Measurements from ENCODE around the gene SLC27A5. TPM values are rescaled to one million over a fixed set of nuclear protein-coding genes. Genes with fewer than 3 reads are reported as not detected.

The SLC27A5 gene
- total and polyA plus RNA-seq, 2 experiments from 2014 or later, result 16.2 to 35.5 TPM

GRCh38 chr19:58522709-58523108 is 10.9 kb upstream of the SLC27A5 start:
- peaks cover 28% of the 10 kb centered on the region for H3F3A ChIP-seq (replicated peaks; ENCODE audit: low read depth)
- no peaks in the 10 kb centered on the region; the same call in 2 of the 3 replicates for H3K9me3 Mint-ChIP-seq
- 0 out of 2 replicates have a peak overlapping the region, but pooled peaks have one; percentile 52 for H2AFZ ChIP-seq
- H3K27ac Mint-ChIP-seq, result no peak overlapping the region
- no peak overlapping the region for H3K4me2 ChIP-seq
- H3K4me1 Mint-ChIP-seq, result peaks cover 40% of the 10 kb centered on the region
- H3K27me3 ChIP-seq (ENCODE audit: insufficient read depth), result no peaks in the 10 kb centered on the region
- TF ChIP-seq ZNF114 (CRISPR knock-in tag; IDR thresholded peaks at IDR 0.05) (no peak), JUNB (IDR thresholded peaks at IDR 0.05; ENCODE audit: unreplicated experiment) (no peak), REST (IDR thresholded peaks at IDR 0.05; ENCODE audit: unreplicated experiment) (no peak), EZH2phosphoT487 (IDR thresholded peaks at IDR 0.05; ENCODE audit: unreplicated experiment) (no peak), POLR2AphosphoS5 (IDR thresholded peaks at IDR 0.05; ENCODE audit: low read depth) (no peak), STAT1 (IDR thresholded peaks at IDR 0.05; ENCODE audit: unreplicated experiment) (no peak), EZH2 (IDR thresholded peaks at IDR 0.05; ENCODE audit: low read depth, unreplicated experiment) (no peak), NANOG (IDR thresholded peaks at IDR 0.05; ENCODE audit: borderline replicate concordance) (no peak), ETS1 (IDR thresholded peaks at IDR 0.05) (no peak), ZNF462 (CRISPR knock-in tag; IDR thresholded peaks at IDR 0.05) (no peak), ZNF331 (CRISPR knock-in tag; IDR thresholded peaks at IDR 0.05; ENCODE audit: low read depth) (no peak), CREB1 (CRISPR knock-in tag; IDR thresholded peaks at IDR 0.05; ENCODE audit: low read depth) (no peak)
- TF ChIP-seq, protein P1, sequence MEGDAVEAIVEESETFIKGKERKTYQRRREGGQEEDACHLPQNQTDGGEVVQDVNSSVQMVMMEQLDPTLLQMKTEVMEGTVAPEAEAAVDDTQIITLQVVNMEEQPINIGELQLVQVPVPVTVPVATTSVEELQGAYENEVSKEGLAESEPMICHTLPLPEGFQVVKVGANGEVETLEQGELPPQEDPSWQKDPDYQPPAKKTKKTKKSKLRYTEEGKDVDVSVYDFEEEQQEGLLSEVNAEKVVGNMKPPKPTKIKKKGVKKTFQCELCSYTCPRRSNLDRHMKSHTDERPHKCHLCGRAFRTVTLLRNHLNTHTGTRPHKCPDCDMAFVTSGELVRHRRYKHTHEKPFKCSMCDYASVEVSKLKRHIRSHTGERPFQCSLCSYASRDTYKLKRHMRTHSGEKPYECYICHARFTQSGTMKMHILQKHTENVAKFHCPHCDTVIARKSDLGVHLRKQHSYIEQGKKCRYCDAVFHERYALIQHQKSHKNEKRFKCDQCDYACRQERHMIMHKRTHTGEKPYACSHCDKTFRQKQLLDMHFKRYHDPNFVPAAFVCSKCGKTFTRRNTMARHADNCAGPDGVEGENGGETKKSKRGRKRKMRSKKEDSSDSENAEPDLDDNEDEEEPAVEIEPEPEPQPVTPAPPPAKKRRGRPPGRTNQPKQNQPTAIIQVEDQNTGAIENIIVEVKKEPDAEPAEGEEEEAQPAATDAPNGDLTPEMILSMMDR (conservative IDR thresholded peaks at IDR 0.05; ENCODE audit: low read depth in 2 of 2), result no peak
- H3K4me1 ChIP-seq (ENCODE audit: insufficient read depth), result peaks cover 25% of the 10 kb centered on the region
- H3K79me2 ChIP-seq (replicated peaks; ENCODE audit: insufficient read depth), result 0 out of 2 replicates have a peak, but pooled peaks cover 8% of the 10 kb centered on the region
- no peaks in the 10 kb centered on the region for H3K36me3 ChIP-seq (ENCODE audit: insufficient read depth)
- peaks cover 3% of the 10 kb centered on the region; the same call in 1 of the 3 replicates for H3K36me3 Mint-ChIP-seq (ENCODE audit: low read depth)
- ATAC-seq, result no peak
- no peak overlapping the region for H3K4me3 ChIP-seq
- no peaks in the 10 kb centered on the region for H4K20me1 ChIP-seq (replicated peaks; ENCODE audit: insufficient read depth)
- H3K27me3 Mint-ChIP-seq (ENCODE audit: insufficient read depth, low read depth, poor library complexity), result peaks cover 35% of the 10 kb centered on the region
- H3K27ac ChIP-seq (ENCODE audit: low read depth), result no peak overlapping the region
- DNase-seq (ENCODE audit: low spot score), result no peak
- H3K9me2 ChIP-seq (ENCODE audit: insufficient read depth), result no peaks in the 10 kb centered on the region
- H3K4me3 Mint-ChIP-seq, result peak overlapping the region; percentile 10; the same call in 1 of the 3 replicates

All from GM23338 (cell line).